Transverse colon (tissue), 4 donors: ENCODE results near the gene ATG5.
"Not testable (repeated sequence)": the region's sequence is repeated elsewhere in the genome, so short reads cannot be mapped to it uniquely, and the experiment has no call there.

Experiments used
- EP300 ChIP-seq: sonication (generic); formaldehyde crosslinking; IDR thresholded peaks from one replicate; pipeline ENCODE4 v1.6.1; 2017; ENCODE audit warnings: antibody characterized with exemption, low read depth
- POLR2A ChIP-seq: fragments of 450-650 bp; IDR thresholded peaks from one replicate; pipeline ENCODE4 v1.6.1; 2016; ENCODE audit warnings: antibody characterized with exemption, mild to moderate bottlenecking, moderate library complexity
- POLR2AphosphoS5 ChIP-seq, 3 donors: sonication (generic); formaldehyde crosslinking; IDR thresholded peaks; one replicate each; pipeline ENCODE4 v1.6.1; 2016; ENCODE audit warnings: antibody characterized with exemption in 3 of 3
- TF ChIP-seq, protein P1 (sequence below), 5 experiments: fragments of 200-600 bp in 3 of 5; fragments of 450-650 bp in 2 of 5; sonication (generic) in 3 of 5; IDR thresholded peaks; 1 replicate in 2 of 5; 2 replicates in 3 of 5; pipeline ENCODE4 v1.5.1; 2016 to 2017; ENCODE audit warnings: antibody characterized with exemption in 5 of 5, inconsistent platforms in 3 of 5, mild to moderate bottlenecking in 2 of 5, moderate library complexity in 1 of 5

- TF ChIP-seq EP300; POLR2AphosphoS5 (IDR thresholded peaks at IDR 0.05); POLR2A: not testable (repeated sequence)
- TF ChIP-seq, protein P1, sequence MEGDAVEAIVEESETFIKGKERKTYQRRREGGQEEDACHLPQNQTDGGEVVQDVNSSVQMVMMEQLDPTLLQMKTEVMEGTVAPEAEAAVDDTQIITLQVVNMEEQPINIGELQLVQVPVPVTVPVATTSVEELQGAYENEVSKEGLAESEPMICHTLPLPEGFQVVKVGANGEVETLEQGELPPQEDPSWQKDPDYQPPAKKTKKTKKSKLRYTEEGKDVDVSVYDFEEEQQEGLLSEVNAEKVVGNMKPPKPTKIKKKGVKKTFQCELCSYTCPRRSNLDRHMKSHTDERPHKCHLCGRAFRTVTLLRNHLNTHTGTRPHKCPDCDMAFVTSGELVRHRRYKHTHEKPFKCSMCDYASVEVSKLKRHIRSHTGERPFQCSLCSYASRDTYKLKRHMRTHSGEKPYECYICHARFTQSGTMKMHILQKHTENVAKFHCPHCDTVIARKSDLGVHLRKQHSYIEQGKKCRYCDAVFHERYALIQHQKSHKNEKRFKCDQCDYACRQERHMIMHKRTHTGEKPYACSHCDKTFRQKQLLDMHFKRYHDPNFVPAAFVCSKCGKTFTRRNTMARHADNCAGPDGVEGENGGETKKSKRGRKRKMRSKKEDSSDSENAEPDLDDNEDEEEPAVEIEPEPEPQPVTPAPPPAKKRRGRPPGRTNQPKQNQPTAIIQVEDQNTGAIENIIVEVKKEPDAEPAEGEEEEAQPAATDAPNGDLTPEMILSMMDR (IDR thresholded peaks at IDR 0.05): not testable (repeated sequence)
Measured at GRCh38 chr6:106259748-106260147, 65.8 kb downstream of the ATG5 start.
